B cell (primary cell): ENCODE data around the gene PHF11. TPM values are rescaled to one million over a fixed set of nuclear protein-coding genes. Genes with fewer than 3 reads are reported as not detected.

Experiments used
- ATAC-seq: fragments of 200-7000 bp; cut with Tn5 transposase; one replicate; pipeline ENCODE4 v1.10.0; 2021; ENCODE audit warnings: low read depth, mild to moderate bottlenecking, moderate number of reproducible peaks, moderate library complexity
- CTCF ChIA-PET: fragments of 350-600 bp; sonication (Branson Sonifier 250); formaldehyde crosslinking; loops from one replicate; lab custom pipeline; 2021; ENCODE audit warnings: antibody characterized with exemption, inconsistent platforms; lab: Charles Lee
- POLR2A ChIA-PET: fragments of 350-600 bp; sonication (Branson Sonifier 250); formaldehyde crosslinking; loops from one replicate; lab custom pipeline; 2021; ENCODE audit warnings: antibody characterized with exemption; lab: Charles Lee
- DNase-seq: peaks from one replicate; pipeline ENCODE4 v3.0.0; 2013
- H2AFZ ChIP-seq: 2 replicates; pipeline ENCODE4 v1.6.1; 2012; ENCODE audit warnings: mild to moderate bottlenecking, low read depth, low read length; ENCODE audit not compliant: insufficient read depth, poor library complexity, severe bottlenecking
- H3K27ac ChIP-seq, 2 donors: 1 replicate in 1 of 2; 2 replicates in 1 of 2; pipeline ENCODE4 v1.5.1; 2012 to 2013; ENCODE audit warnings: low read length in 2 of 2, mild to moderate bottlenecking in 2 of 2, moderate library complexity in 1 of 2
- H3K27me3 ChIP-seq, 4 experiments: fragments of 200-600 bp in 1 of 4; sonication (generic) in 1 of 4; replicated peaks in 1 of 4; 1 replicate in 2 of 4; 2 replicates in 2 of 4; pipeline versions ENCODE4 v1.6.1 to v1.7.0; 2013 to 2016; ENCODE audit warnings: low read length in 3 of 4, mild to moderate bottlenecking in 2 of 4, mixed read lengths in 1 of 4, moderate library complexity in 1 of 4; ENCODE audit not compliant: insufficient read depth in 4 of 4, control insufficient read depth in 3 of 4; ENCODE audit errors: control extremely low read depth in 1 of 4
- H3K36me3 ChIP-seq, 2 experiments: replicated peaks in 1 of 2; 1 replicate in 1 of 2; 2 replicates in 1 of 2; pipeline versions ENCODE4 v1.6.1 to v1.7.1; 2013; ENCODE audit warnings: low read length in 1 of 2; ENCODE audit not compliant: insufficient read depth in 2 of 2, control insufficient read depth in 1 of 2; ENCODE audit errors: control extremely low read depth in 1 of 2, extremely low read depth in 1 of 2
- H3K4me1 ChIP-seq, 2 donors: fragments of 200-600 bp in 1 of 2; sonication (generic) in 1 of 2; 1 replicate in 1 of 2; 2 replicates in 1 of 2; pipeline versions ENCODE4 v1.5.1 to v1.6.1; 2013 to 2017; ENCODE audit warnings: low read length in 2 of 2; ENCODE audit not compliant: control insufficient read depth in 2 of 2, insufficient read depth in 2 of 2
- H3K4me2 ChIP-seq: replicated peaks from 2 replicates; pipeline ENCODE3; 2012; ENCODE audit warnings: mild to moderate bottlenecking, low read depth, low read length; ENCODE audit not compliant: poor library complexity, severe bottlenecking
- H3K4me3 ChIP-seq, 5 experiments: fragments of 200-600 bp in 1 of 5; sonication (generic) in 1 of 5; 1 replicate in 3 of 5; 2 replicates in 2 of 5; pipeline versions ENCODE4 v1.5.1 to v1.7.0; 2011 to 2016; ENCODE audit warnings: low read length in 4 of 5, mild to moderate bottlenecking in 4 of 5, low read depth in 2 of 5, control low read depth in 1 of 5, moderate library complexity in 1 of 5; ENCODE audit not compliant: insufficient read depth in 1 of 5; ENCODE audit errors: control extremely low read depth in 1 of 5, extremely low read depth in 1 of 5
- H3K79me2 ChIP-seq: fragments of 200-600 bp; sonication (generic); one replicate; pipeline ENCODE4 v1.6.0; 2016; ENCODE audit warnings: low read length; ENCODE audit not compliant: control insufficient read depth, insufficient read depth
- H3K9ac ChIP-seq: fragments of 200-600 bp; sonication (generic); 2 replicates; pipeline ENCODE4 v1.6.1; 2017; ENCODE audit warnings: mild to moderate bottlenecking, low read length, moderate library complexity
- H3K9me3 ChIP-seq, 3 donors: one replicate each; pipeline versions ENCODE4 v1.6.1 to v1.7.1; 2013; ENCODE audit warnings: low read length in 2 of 3; ENCODE audit not compliant: control insufficient read depth in 2 of 3, insufficient read depth in 1 of 3; ENCODE audit errors: control extremely low read depth in 1 of 3
- H4K20me1 ChIP-seq: 2 replicates; pipeline ENCODE4 v1.6.0; 2012; ENCODE audit warnings: mild to moderate bottlenecking, low read length; ENCODE audit not compliant: insufficient read depth, control insufficient read depth, poor library complexity, severe bottlenecking
- H3K27ac Mint-ChIP-seq: one replicate; pipeline ENCODE4 v1.8.0; 2021; ENCODE audit warnings: mixed read lengths
- H3K27me3 Mint-ChIP-seq: one replicate; pipeline ENCODE4 v1.8.0; 2021; ENCODE audit warnings: mixed read lengths
- H3K4me1 Mint-ChIP-seq: one replicate; pipeline ENCODE4 v1.8.0; 2021; ENCODE audit warnings: mixed read lengths
- H3K4me3 Mint-ChIP-seq: one replicate; pipeline ENCODE4 v1.8.0; 2021; ENCODE audit warnings: mixed read lengths
- H3K9me3 Mint-ChIP-seq: one replicate; pipeline ENCODE4 v1.8.0; 2022; ENCODE audit warnings: mixed read lengths; ENCODE audit not compliant: insufficient read depth
- CTCF ChIP-seq: fragments of 200-600 bp; IDR thresholded peaks from one replicate; pipeline ENCODE4 v1.8.0; 2022; ENCODE audit warnings: antibody characterized with exemption, mild to moderate bottlenecking
- EZH2 ChIP-seq: IDR thresholded peaks from 2 replicates; pipeline ENCODE4 v1.6.1; 2012; ENCODE audit warnings: borderline replicate concordance, low read depth, mild to moderate bottlenecking, moderate library complexity, low read length; ENCODE audit not compliant: insufficient read depth, poor library complexity, severe bottlenecking
- WGBS: methylation state at CpG from one replicate; pipeline ENCODE4 v1.1.5; 2013; ENCODE audit warnings: missing lambda C conversion rate; ENCODE audit not compliant: insufficient coverage; 5-methylcytosine and 5-hydroxymethylcytosine counted together
- intact Hi-C: fragments of 100-400 bp; cut with micrococcal nuclease; formaldehyde crosslinking; loops from one replicate; pipeline ENCODE4 v1.10.0; 2022
- polyA plus RNA-seq: library from polyadenylated mRNA; depleted of rRNA; stranded (reverse); fragments of >200 nt; gene quantifications from 2 replicates; pipeline ENCODE4 v1.2.3, GENCODE V29; 2012
- total RNA-seq, 2 donors: library from RNA; stranded (reverse); fragments of 120-200 nt in 1 of 2; gene quantifications; 1 replicate in 1 of 2; 2 replicates in 1 of 2; pipeline versions ENCODE4 v1.2.3 to v1.2.4, GENCODE V29; 2013 to 2022

Gene PHF11
- total and polyA plus RNA-seq, 2 donors (not counting 1 experiment from before 2014, with no cell fraction given), result 79.0 to 176 TPM

DNA sequence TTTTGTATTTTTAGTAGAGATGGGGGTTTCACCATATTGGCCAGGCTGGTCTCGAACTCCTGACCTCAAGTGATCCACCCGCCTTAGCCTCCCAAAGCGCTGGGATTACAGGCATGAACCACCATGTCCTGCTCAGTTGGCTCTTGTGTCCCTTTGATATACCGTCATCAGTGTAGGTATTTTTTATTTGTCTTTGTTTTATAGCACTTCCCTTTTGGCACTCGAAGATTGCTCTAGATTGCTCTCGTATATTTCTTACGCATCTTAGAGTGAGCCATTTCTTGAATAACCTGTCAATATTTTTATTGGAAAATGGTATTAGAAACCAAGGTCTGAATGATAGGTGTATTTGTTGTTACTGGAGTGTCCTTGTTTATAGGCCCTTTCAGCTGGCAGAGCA is 42.3 kb upstream of the PHF11 start:
- TF ChIP-seq EZH2 (no peak), CTCF (no peak)
- ATAC-seq (no peak), DNase-seq (no peak)
- Mint-ChIP-seq H3K9me3 (no peaks in the 10 kb centered on the region), H3K4me3 (no peak overlapping the region), H3K27me3 (no peaks in the 10 kb centered on the region), H3K4me1 (peaks cover 36% of the 10 kb centered on the region), H3K27ac (no peak overlapping the region)
- ChIA-PET CTCF (interaction anchor here (0.6 kb wide), 1 partner anchor 152 kb away, joined by 3 read pairs; no protein-coding TSS in a partner anchor), POLR2A (interaction anchor here (0.6 kb wide), 1 partner anchor 10 kb away, joined by 5 read pairs; no protein-coding TSS in a partner anchor)
- Histone ChIP-seq H3K27ac (no peak overlapping the region), H3K4me1 (peaks cover 9 to 19% of the 10 kb centered on the region in 2 donors), H3K9ac (no peak overlapping the region), H3K4me2 (no peak overlapping the region), H4K20me1 (no peaks in the 10 kb centered on the region), H3K27me3 (no peaks in the 10 kb centered on the region), H2AFZ (no peak overlapping the region), H3K36me3 (peaks cover 2 to 16% of the 10 kb centered on the region in 2 experiments), H3K4me3 (no peak overlapping the region), H3K9me3 (no peaks in the 10 kb centered on the region), H3K79me2 (peaks cover 58% of the 10 kb centered on the region)
- 100% methylated on average over 3 of the region's 7 CpGs for WGBS
- intact Hi-C loops, result no loop called here

DNA sequence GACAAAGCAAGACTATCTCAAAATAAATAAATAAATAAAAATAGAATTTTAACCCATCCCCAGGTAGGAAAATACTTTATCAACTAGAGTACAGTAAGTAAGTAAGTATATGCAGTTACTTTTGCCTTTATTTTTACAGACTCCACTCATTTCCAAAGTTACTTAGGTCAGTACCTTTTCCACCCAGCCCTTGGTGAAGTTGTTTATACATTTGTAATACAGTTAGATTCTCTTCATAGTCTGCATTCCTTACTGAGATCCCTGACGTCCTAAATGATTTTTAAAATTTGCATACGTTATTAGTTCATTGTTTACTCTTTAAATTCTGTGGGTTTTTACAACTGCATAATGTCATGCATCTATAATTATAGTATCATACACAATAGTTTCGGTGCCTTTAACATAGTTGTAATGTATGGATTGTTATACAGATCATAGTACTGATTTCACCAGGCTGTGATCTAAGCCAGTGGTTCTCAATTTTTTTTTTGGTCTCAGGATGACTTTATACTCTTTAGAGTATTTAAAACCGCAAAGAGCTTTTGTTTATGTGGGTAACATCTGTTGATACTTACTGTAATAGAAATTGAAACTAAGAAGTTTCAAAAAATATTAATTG is 41.3 kb upstream of the PHF11 start:
- H3K9me3 Mint-ChIP-seq, result no peaks in the 10 kb centered on the region
- Histone ChIP-seq H3K9me3 (no peaks in the 10 kb centered on the region), H3K4me3 (no peak overlapping the region), H3K27me3 (no peaks in the 10 kb centered on the region), H3K9ac (peak overlapping the region; percentile 4), H3K27ac (peak overlapping the region in 1 of 2 donors; percentile 65), H3K4me2 (peak overlapping the region; percentile 38), H3K36me3 (peaks cover 2 to 15% of the 10 kb centered on the region in 2 experiments), H3K79me2 (peaks cover 49% of the 10 kb centered on the region), H2AFZ (no peak overlapping the region), H3K4me1 (peaks cover 9 to 14% of the 10 kb centered on the region in 2 donors), H4K20me1 (no peaks in the 10 kb centered on the region)
- H3K4me1 Mint-ChIP-seq, result peaks cover 30% of the 10 kb centered on the region
- WGBS, result no CpG with 5 or more reads among the region's 4 CpGs
- POLR2A ChIA-PET, result no interaction called here
- no peaks in the 10 kb centered on the region for H3K27me3 Mint-ChIP-seq
- TF ChIP-seq CTCF, result no peak
- no peak for TF ChIP-seq EZH2
- H3K27ac Mint-ChIP-seq, result peak overlapping the region; percentile 72
- CTCF ChIA-PET, result interaction anchor here (1.3 kb wide), 1 partner anchor 152 kb away, joined by 3 read pairs; no protein-coding TSS in a partner anchor
- peak; percentile 21 for DNase-seq
- H3K4me3 Mint-ChIP-seq, result peak overlapping the region; percentile 66
- intact Hi-C loops, result no loop called here
- peak; percentile 62 for ATAC-seq
